Panc1 (cell line): ENCODE data around the gene LBH. TPM values are rescaled to one million over a fixed set of nuclear protein-coding genes. Genes with fewer than 3 reads are reported as not detected.

Experiments used
- ATAC-seq: fragments of 200-7000 bp; cut with Tn5 transposase; 2 replicates; pipeline ENCODE4 v1.9.1; 2020; ENCODE audit warnings: mild to moderate bottlenecking, moderate library complexity
- BruUV-seq: library from RNA; stranded (reverse); fragments of 400-500 nt; replicated peaks from 2 replicates; lab custom pipeline; 2021; lab: Mats Ljungman, UMichigan
- CTCF ChIA-PET: fragments of 300-600 bp; sonication (Branson Sonifier 250); formaldehyde crosslinking; loops from one replicate; lab custom pipeline; 2022; ENCODE audit warnings: antibody characterized with exemption; lab: Charles Lee
- POLR2A ChIA-PET: fragments of 300-600 bp; sonication (Branson Sonifier 250); formaldehyde crosslinking; loops from one replicate; lab custom pipeline; 2022; ENCODE audit warnings: antibody characterized with exemption; lab: Charles Lee
- DNase-seq: peaks from one replicate; pipeline ENCODE4 v3.0.0-alpha.2; 2010; ENCODE audit warnings: low read depth, low spot score
- H3K27ac ChIP-seq: 2 replicates; pipeline ENCODE4 v1.5.1; 2011; ENCODE audit warnings: mild to moderate bottlenecking, low read length, inconsistent platforms
- H3K27me3 ChIP-seq: fragments of 200-500 bp; sonication (Bioruptor generic); 2 replicates; pipeline ENCODE4 v1.6.0; 2014; ENCODE audit warnings: low read length, inconsistent platforms; ENCODE audit not compliant: control insufficient read depth, insufficient read depth
- H3K36me3 ChIP-seq: fragments of 200-500 bp; sonication (Bioruptor generic); 2 replicates; pipeline ENCODE4 v1.5.1; 2014; ENCODE audit warnings: inconsistent platforms, mild to moderate bottlenecking, low read length, moderate library complexity; ENCODE audit not compliant: control insufficient read depth, insufficient read depth
- H3K4me1 ChIP-seq: 2 replicates; pipeline ENCODE4 v1.5.1; 2011; ENCODE audit warnings: inconsistent platforms, mild to moderate bottlenecking, low read length, moderate library complexity; ENCODE audit not compliant: control insufficient read depth, insufficient read depth
- H3K4me3 ChIP-seq, 2 experiments: 2 replicates each; pipeline ENCODE4 v1.5.1; 2011 to 2012; ENCODE audit warnings: low read depth in 2 of 2, low read length in 2 of 2, mild to moderate bottlenecking in 2 of 2, inconsistent platforms in 1 of 2, moderate library complexity in 1 of 2
- H3K9me3 ChIP-seq: fragments of 200-500 bp; sonication (Bioruptor generic); 2 replicates; pipeline ENCODE4 v1.5.1; 2014; ENCODE audit warnings: low read depth, mild to moderate bottlenecking, inconsistent platforms, low read length, moderate library complexity; ENCODE audit not compliant: control insufficient read depth, insufficient read depth
- POLR2AphosphoS5 ChIP-seq: IDR thresholded peaks from 2 replicates; pipeline ENCODE4 v1.6.1; 2012; ENCODE audit warnings: mild to moderate bottlenecking, low read depth, low read length, moderate library complexity
- REST ChIP-seq, 2 experiments: IDR thresholded peaks; 2 replicates each; pipeline ENCODE4 v1.6.1; 2011 to 2012; ENCODE audit warnings: low read depth in 2 of 2, control low read depth in 1 of 2, low read length in 1 of 2, mild to moderate bottlenecking in 1 of 2, moderate library complexity in 1 of 2; ENCODE audit not compliant: insufficient read depth in 1 of 2
- SIN3A ChIP-seq: IDR thresholded peaks from 2 replicates; pipeline ENCODE4 v1.6.1; 2012; ENCODE audit warnings: low read depth, mild to moderate bottlenecking, low read length, moderate library complexity, borderline replicate concordance; ENCODE audit not compliant: insufficient read depth
- TCF7L2 ChIP-seq: IDR thresholded peaks from 2 replicates; pipeline ENCODE4 v1.6.1; 2011; ENCODE audit warnings: mild to moderate bottlenecking, low read depth, low read length, inconsistent platforms
- in situ Hi-C: cut with HindIII; loops from 2 replicates; pipeline ENCODE4 v1.10.0; 2016; ENCODE audit warnings: low sequenced_read_pairs, low pct_unique_long_range_greater_than_20kb
- intact Hi-C: fragments of 100-400 bp; cut with micrococcal nuclease; formaldehyde crosslinking; loops from one replicate; pipeline ENCODE4 v1.10.0; 2022; ENCODE audit not compliant: unreplicated experiment
- total RNA-seq: library from RNA; stranded (reverse); gene quantifications from one replicate; pipeline ENCODE4 v1.2.1, GENCODE V29; 2021; ENCODE audit not compliant: unreplicated experiment
- TF ChIP-seq, protein P1 (sequence below): fragments of 450-650 bp; IDR thresholded peaks from 2 replicates; pipeline ENCODE4 v1.5.1; 2017; ENCODE audit warnings: mild to moderate bottlenecking

The LBH gene
- total RNA-seq, 1 experiment from 2014 or later: 2.2 TPM

GRCh38 chr2:30193104-30193681 is 38.1 kb upstream of the LBH start:
- no TSS peak for BruUV-seq
- intact Hi-C loops (no loop called here), in situ Hi-C loops (no loop called here)
- Histone ChIP-seq H3K9me3 (no peaks in the 10 kb centered on the region), H3K4me3 (no peak overlapping the region), H3K4me1 (no peaks in the 10 kb centered on the region), H3K27ac (no peak overlapping the region), H3K27me3 (no peaks in the 10 kb centered on the region), H3K36me3 (no peaks in the 10 kb centered on the region)
- CTCF ChIA-PET: no interaction called here
- DNase-seq: no peak
- POLR2A ChIA-PET: no interaction called here
- ATAC-seq: no peak
- TF ChIP-seq, protein P1, sequence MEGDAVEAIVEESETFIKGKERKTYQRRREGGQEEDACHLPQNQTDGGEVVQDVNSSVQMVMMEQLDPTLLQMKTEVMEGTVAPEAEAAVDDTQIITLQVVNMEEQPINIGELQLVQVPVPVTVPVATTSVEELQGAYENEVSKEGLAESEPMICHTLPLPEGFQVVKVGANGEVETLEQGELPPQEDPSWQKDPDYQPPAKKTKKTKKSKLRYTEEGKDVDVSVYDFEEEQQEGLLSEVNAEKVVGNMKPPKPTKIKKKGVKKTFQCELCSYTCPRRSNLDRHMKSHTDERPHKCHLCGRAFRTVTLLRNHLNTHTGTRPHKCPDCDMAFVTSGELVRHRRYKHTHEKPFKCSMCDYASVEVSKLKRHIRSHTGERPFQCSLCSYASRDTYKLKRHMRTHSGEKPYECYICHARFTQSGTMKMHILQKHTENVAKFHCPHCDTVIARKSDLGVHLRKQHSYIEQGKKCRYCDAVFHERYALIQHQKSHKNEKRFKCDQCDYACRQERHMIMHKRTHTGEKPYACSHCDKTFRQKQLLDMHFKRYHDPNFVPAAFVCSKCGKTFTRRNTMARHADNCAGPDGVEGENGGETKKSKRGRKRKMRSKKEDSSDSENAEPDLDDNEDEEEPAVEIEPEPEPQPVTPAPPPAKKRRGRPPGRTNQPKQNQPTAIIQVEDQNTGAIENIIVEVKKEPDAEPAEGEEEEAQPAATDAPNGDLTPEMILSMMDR: no peak
- TF ChIP-seq POLR2AphosphoS5 (no peak), SIN3A (no peak)

DNA sequence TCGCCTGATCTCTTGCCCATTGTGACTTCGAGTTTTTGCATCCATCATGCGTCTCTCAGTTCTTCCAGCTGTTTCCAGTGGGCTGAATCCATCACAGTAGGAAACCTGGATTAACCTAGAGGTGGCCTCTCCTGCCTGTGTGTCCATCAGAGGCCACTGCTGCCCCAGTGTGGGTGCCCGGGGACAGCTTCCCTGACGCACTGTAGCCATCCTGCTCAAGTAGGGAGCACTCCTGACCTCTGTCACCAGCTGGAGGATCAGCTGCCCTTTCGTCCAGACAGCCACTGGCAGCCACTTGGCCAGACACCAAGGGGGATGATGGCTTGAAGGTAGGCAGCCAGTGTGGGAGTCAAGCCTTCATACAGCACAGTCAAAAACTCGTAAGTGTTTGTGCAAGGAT is 36.9 kb upstream of the LBH start:
- no peak overlapping the region for H3K27ac ChIP-seq
- no peaks in the 10 kb centered on the region for H3K27me3 ChIP-seq
- intact Hi-C loops: no loop called here
- BruUV-seq: no TSS peak
- no peak for ATAC-seq
- H3K9me3 ChIP-seq: no peaks in the 10 kb centered on the region
- ChIA-PET CTCF (no interaction called here), POLR2A (no interaction called here)
- no peaks in the 10 kb centered on the region for H3K36me3 ChIP-seq
- no peak overlapping the region for H3K4me3 ChIP-seq
- no peaks in the 10 kb centered on the region for H3K4me1 ChIP-seq
- in situ Hi-C loops: no loop called here
- no peak for TF ChIP-seq POLR2AphosphoS5
- no peak for TF ChIP-seq TCF7L2
- TF ChIP-seq REST (IDR thresholded peaks at IDR 0.05; ENCODE audit: insufficient read depth in 1 of 2, low read depth in 2 of 2, low read length in 1 of 2): no peak
- TF ChIP-seq, protein P1: no peak
- no peak for TF ChIP-seq SIN3A
- no peak for DNase-seq
